Measurements from ENCODE around the gene ARL15.

DNA sequence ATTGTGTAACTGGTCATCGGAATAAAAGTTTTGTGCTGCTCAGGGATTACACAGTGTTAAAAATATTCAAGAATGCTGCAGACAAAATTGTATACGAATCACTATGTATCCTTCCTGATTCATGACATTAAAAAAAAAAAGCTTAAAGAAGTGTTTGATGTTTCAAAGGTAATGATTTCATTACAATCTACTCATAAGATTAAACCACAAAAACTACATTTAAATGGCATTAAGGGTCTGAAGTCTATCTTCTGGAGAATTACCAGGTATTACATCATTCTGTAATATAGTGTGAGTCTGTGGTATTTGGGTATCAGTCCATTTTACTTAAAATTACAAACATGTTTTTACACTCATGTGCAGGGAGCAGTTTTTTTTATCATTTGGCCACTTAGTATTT lies 425.5 kb downstream of the ARL15 start:
- TF ChIP-seq EZH2 (IDR thresholded peaks at IDR 0.05) (no peak), POLR2AphosphoS5 (IDR thresholded peaks at IDR 0.05; ENCODE audit: borderline replicate concordance, low read depth, low read length) (no peak), FOXP2 (optimal IDR thresholded peaks at IDR 0.05; ENCODE audit: control extremely low read depth, extremely low read length, insufficient read depth) (no peak)
